ENCODE data around the gene CACNA2D3. TPM values are rescaled to one million over a fixed set of nuclear protein-coding genes. Genes with fewer than 3 reads are reported as not detected.

CACNA2D3 gene
- total RNA-seq, 4 donors from 2014 or later: 0.30 to 9.6 (median 3.9) TPM

- Histone ChIP-seq H3K27me3 (no peaks in the 10 kb centered on the region), H3K27ac (no peak overlapping the region), H3K9me3 (no peaks in the 10 kb centered on the region), H3K4me1 (no peaks in the 10 kb centered on the region), H3K36me3 (no peaks in the 10 kb centered on the region), H3K4me3 (no peak overlapping the region)
- WGBS, 2 donors: 84 to 86% methylated on average over 5 of the region's 5 CpGs
- DNase-seq (ENCODE audit: low spot score in 2 of 2): no peak
- TF ChIP-seq CTCF (IDR thresholded peaks at IDR 0.05) (no peak), EP300 (IDR thresholded peaks at IDR 0.05) (no peak), POLR2A (IDR thresholded peaks at IDR 0.05) (no peak)
Measured at GRCh38 chr3:54378184-54378583, 255.8 kb downstream of the CACNA2D3 start.

- H3K4me3 ChIP-seq: no peak overlapping the region
- 72 to 76% methylated on average over 1 of the region's 1 CpG for WGBS, 2 donors
- H3K4me1 ChIP-seq: no peaks in the 10 kb centered on the region
- no peak for DNase-seq (ENCODE audit: low spot score in 2 of 2)
- TF ChIP-seq CTCF (IDR thresholded peaks at IDR 0.05) (no peak), EP300 (IDR thresholded peaks at IDR 0.05) (no peak), POLR2A (IDR thresholded peaks at IDR 0.05) (no peak)
- H3K27ac ChIP-seq: no peak overlapping the region
- no peaks in the 10 kb centered on the region for H3K36me3 ChIP-seq
- no peaks in the 10 kb centered on the region for H3K27me3 ChIP-seq
- no peaks in the 10 kb centered on the region for H3K9me3 ChIP-seq
Measured at GRCh38 chr3:54384279-54384678, 261.9 kb downstream of the CACNA2D3 start.

- Histone ChIP-seq H3K27me3 (no peaks in the 10 kb centered on the region), H3K4me1 (no peaks in the 10 kb centered on the region), H3K4me3 (no peak overlapping the region), H3K9me3 (no peaks in the 10 kb centered on the region), H3K27ac (no peak overlapping the region), H3K36me3 (no peaks in the 10 kb centered on the region)
- 69 to 70% methylated on average over 2 of the region's 2 CpGs for WGBS, 2 donors
- TF ChIP-seq CTCF (IDR thresholded peaks at IDR 0.05) (no peak), EP300 (IDR thresholded peaks at IDR 0.05) (no peak)
- no peak for DNase-seq (ENCODE audit: low spot score in 2 of 2)
Measured at GRCh38 chr3:54390582-54390981, 268.2 kb downstream of the CACNA2D3 start.

GRCh38 chr3:54393150-54393549 lies 270.8 kb downstream of the CACNA2D3 start:
- Histone ChIP-seq H3K27me3 (no peaks in the 10 kb centered on the region), H3K4me1 (no peaks in the 10 kb centered on the region), H3K27ac (no peak overlapping the region), H3K36me3 (no peaks in the 10 kb centered on the region), H3K9me3 (no peaks in the 10 kb centered on the region), H3K4me3 (no peak overlapping the region)
- TF ChIP-seq CTCF (IDR thresholded peaks at IDR 0.05) (no peak), POLR2A (IDR thresholded peaks at IDR 0.05) (no peak), EP300 (IDR thresholded peaks at IDR 0.05) (no peak)
- DNase-seq (ENCODE audit: low spot score in 2 of 2): no peak
- WGBS, 2 donors: 69 to 79% methylated on average over 7 of the region's 7 CpGs

GRCh38 chr3:54408328-54408727 lies 286.0 kb downstream of the CACNA2D3 start:
- Histone ChIP-seq H3K27ac (no peak overlapping the region), H3K4me3 (no peak overlapping the region), H3K9me3 (no peaks in the 10 kb centered on the region), H3K36me3 (no peaks in the 10 kb centered on the region), H3K27me3 (no peaks in the 10 kb centered on the region), H3K4me1 (no peaks in the 10 kb centered on the region)
- TF ChIP-seq POLR2A (IDR thresholded peaks at IDR 0.05) (no peak), EP300 (IDR thresholded peaks at IDR 0.05) (no peak), CTCF (IDR thresholded peaks at IDR 0.05) (no peak)
- WGBS, 2 donors: 84 to 87% methylated on average over 2 of the region's 2 CpGs
- DNase-seq (ENCODE audit: low spot score in 2 of 2): no peak

Data from tibial nerve (tissue), 4 donors.